WTC11 (cell line): ENCODE measurements around the gene PEAK3. TPM values are rescaled to one million over a fixed set of nuclear protein-coding genes. Genes with fewer than 3 reads are reported as not detected.

Source experiments
- ATAC-seq: fragments of 200-7000 bp; cut with Tn5 transposase; 2 replicates; pipeline ENCODE4 v1.10.0; 2021; ENCODE audit warnings: mild to moderate bottlenecking, moderate library complexity
- CTCF ChIA-PET: fragments of 300-600 bp; sonication (Branson Sonifier 250); formaldehyde crosslinking; loops from one replicate; lab custom pipeline; 2021; ENCODE audit warnings: antibody characterized with exemption; lab: Charles Lee
- POLR2A ChIA-PET: fragments of 350-600 bp; sonication (Branson Sonifier 250); formaldehyde crosslinking; loops from one replicate; lab custom pipeline; 2021; ENCODE audit warnings: antibody characterized with exemption; lab: Charles Lee
- DNase-seq: peaks from one replicate; pipeline ENCODE4 v3.0.0; 2021; ENCODE audit warnings: low spot score
- H3K27ac Mint-ChIP-seq: 2 replicates; pipeline ENCODE4 v1.8.0; 2021; ENCODE audit warnings: mixed read lengths
- H3K27me3 Mint-ChIP-seq: 2 replicates; pipeline ENCODE4 v1.8.0; 2021; ENCODE audit warnings: low read depth, mild to moderate bottlenecking, moderate library complexity, mixed read lengths
- H3K36me3 Mint-ChIP-seq: 2 replicates; pipeline ENCODE4 v1.8.0; 2021; ENCODE audit warnings: mixed read lengths
- H3K4me1 Mint-ChIP-seq: 2 replicates; pipeline ENCODE4 v1.8.0; 2022; ENCODE audit warnings: mixed read lengths
- H3K4me3 Mint-ChIP-seq: 2 replicates; pipeline ENCODE4 v1.8.0; 2021; ENCODE audit warnings: mild to moderate bottlenecking, moderate library complexity, mixed read lengths
- H3K9me3 Mint-ChIP-seq: 2 replicates; pipeline ENCODE4 v1.8.0; 2021; ENCODE audit warnings: mixed read lengths
- AR ChIP-seq: fragments of 250-450 bp; sonication (Bioruptor Pico); IDR thresholded peaks from 2 replicates; pipeline ENCODE4 v1.9.0; 2021; ENCODE audit warnings: mild to moderate bottlenecking
- ETV6 ChIP-seq: sonication (generic); formaldehyde crosslinking; IDR thresholded peaks from 2 replicates; pipeline ENCODE4 v1.8.1; 2022; ENCODE audit warnings: mild to moderate bottlenecking, missing genetic modification reagents
- JUN ChIP-seq: sonication (generic); formaldehyde crosslinking; IDR thresholded peaks from 2 replicates; pipeline ENCODE4 v1.8.0; 2023; ENCODE audit warnings: mild to moderate bottlenecking, missing genetic modification reagents
- KAT7 ChIP-seq: sonication (generic); formaldehyde crosslinking; IDR thresholded peaks from 2 replicates; pipeline ENCODE4 v1.8.1; 2023; ENCODE audit warnings: missing genetic modification reagents, mild to moderate bottlenecking, borderline replicate concordance
- RELA ChIP-seq: sonication (generic); formaldehyde crosslinking; IDR thresholded peaks from 2 replicates; pipeline ENCODE4 v1.8.1; 2022; ENCODE audit warnings: missing genetic modification reagents, mild to moderate bottlenecking, borderline replicate concordance
- STAT6 ChIP-seq: sonication (generic); formaldehyde crosslinking; conservative IDR thresholded peaks from 2 replicates; pipeline ENCODE4 v1.8.1; 2023; ENCODE audit warnings: mild to moderate bottlenecking, low read depth, missing genetic modification reagents, moderate library complexity
- ZNF121 ChIP-seq: sonication (generic); formaldehyde crosslinking; IDR thresholded peaks from 2 replicates; pipeline ENCODE4 v1.8.0; 2023; ENCODE audit warnings: missing genetic modification reagents
- total RNA-seq: library from RNA; stranded (reverse); gene quantifications from 3 replicates; pipeline ENCODE4 v1.2.3, GENCODE V29; 2021
- TF ChIP-seq, protein P1 (sequence below): sonication (generic); formaldehyde crosslinking; IDR thresholded peaks from 2 replicates; pipeline ENCODE4 v1.8.1; 2022; ENCODE audit warnings: low read depth, mild to moderate bottlenecking, moderate library complexity, missing genetic modification reagents, borderline replicate concordance
- TF ChIP-seq, protein P2 (sequence below): sonication (generic); formaldehyde crosslinking; IDR thresholded peaks from 2 replicates; pipeline ENCODE4 v1.8.1; 2023; ENCODE audit warnings: mild to moderate bottlenecking, missing genetic modification reagents, borderline replicate concordance
- TF ChIP-seq, protein P3 (sequence below): sonication (generic); formaldehyde crosslinking; IDR thresholded peaks from 2 replicates; pipeline ENCODE4 v1.8.1; 2023; ENCODE audit warnings: mild to moderate bottlenecking, missing genetic modification reagents, moderate library complexity

The PEAK3 gene
- total RNA-seq, 1 experiment from 2014 or later, result not detected

GRCh38 chr19:2236314-2237050 is 45.5 kb downstream of the PEAK3 start, which contains the start of the genes PLEKHJ1 and SF3A2 (continued):
- TF ChIP-seq AR (no peak), RELA (CRISPR knock-in tag) (no peak), ZNF121 (0 out of 2 replicates have a peak, but pooled peaks have one; percentile 15), JUN (CRISPR knock-in tag) (peak; percentile 50; the same call in 1 of the 2 replicates), ETV6 (CRISPR knock-in tag) (peak; percentile 97; the same call in 1 of the 2 replicates)
- TF ChIP-seq, protein P1, sequence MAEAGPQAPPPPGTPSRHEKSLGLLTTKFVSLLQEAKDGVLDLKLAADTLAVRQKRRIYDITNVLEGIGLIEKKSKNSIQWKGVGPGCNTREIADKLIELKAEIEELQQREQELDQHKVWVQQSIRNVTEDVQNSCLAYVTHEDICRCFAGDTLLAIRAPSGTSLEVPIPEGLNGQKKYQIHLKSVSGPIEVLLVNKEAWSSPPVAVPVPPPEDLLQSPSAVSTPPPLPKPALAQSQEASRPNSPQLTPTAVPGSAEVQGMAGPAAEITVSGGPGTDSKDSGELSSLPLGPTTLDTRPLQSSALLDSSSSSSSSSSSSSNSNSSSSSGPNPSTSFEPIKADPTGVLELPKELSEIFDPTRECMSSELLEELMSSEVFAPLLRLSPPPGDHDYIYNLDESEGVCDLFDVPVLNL (CRISPR knock-in tag), result peak; percentile 87
- TF ChIP-seq, protein P2, sequence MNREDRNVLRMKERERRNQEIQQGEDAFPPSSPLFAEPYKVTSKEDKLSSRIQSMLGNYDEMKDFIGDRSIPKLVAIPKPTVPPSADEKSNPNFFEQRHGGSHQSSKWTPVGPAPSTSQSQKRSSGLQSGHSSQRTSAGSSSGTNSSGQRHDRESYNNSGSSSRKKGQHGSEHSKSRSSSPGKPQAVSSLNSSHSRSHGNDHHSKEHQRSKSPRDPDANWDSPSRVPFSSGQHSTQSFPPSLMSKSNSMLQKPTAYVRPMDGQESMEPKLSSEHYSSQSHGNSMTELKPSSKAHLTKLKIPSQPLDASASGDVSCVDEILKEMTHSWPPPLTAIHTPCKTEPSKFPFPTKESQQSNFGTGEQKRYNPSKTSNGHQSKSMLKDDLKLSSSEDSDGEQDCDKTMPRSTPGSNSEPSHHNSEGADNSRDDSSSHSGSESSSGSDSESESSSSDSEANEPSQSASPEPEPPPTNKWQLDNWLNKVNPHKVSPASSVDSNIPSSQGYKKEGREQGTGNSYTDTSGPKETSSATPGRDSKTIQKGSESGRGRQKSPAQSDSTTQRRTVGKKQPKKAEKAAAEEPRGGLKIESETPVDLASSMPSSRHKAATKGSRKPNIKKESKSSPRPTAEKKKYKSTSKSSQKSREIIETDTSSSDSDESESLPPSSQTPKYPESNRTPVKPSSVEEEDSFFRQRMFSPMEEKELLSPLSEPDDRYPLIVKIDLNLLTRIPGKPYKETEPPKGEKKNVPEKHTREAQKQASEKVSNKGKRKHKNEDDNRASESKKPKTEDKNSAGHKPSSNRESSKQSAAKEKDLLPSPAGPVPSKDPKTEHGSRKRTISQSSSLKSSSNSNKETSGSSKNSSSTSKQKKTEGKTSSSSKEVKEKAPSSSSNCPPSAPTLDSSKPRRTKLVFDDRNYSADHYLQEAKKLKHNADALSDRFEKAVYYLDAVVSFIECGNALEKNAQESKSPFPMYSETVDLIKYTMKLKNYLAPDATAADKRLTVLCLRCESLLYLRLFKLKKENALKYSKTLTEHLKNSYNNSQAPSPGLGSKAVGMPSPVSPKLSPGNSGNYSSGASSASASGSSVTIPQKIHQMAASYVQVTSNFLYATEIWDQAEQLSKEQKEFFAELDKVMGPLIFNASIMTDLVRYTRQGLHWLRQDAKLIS (CRISPR knock-in tag), result peak; percentile 97; the same call in 1 of the 2 replicates
- TF ChIP-seq, protein P3, sequence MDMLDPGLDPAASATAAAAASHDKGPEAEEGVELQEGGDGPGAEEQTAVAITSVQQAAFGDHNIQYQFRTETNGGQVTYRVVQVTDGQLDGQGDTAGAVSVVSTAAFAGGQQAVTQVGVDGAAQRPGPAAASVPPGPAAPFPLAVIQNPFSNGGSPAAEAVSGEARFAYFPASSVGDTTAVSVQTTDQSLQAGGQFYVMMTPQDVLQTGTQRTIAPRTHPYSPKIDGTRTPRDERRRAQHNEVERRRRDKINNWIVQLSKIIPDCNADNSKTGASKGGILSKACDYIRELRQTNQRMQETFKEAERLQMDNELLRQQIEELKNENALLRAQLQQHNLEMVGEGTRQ (CRISPR knock-in tag), result peak; percentile 26; the same call in 1 of the 2 replicates

- CTCF ChIA-PET, result interaction anchor here (0.6 to 1.5 kb wide), 19 partner anchors 10 to 323 kb away, joined by 3 to 11 read pairs (median 4); partner anchors contain the start of gene AMH
- TF ChIP-seq STAT6 (CRISPR knock-in tag) (no peak), JUN (CRISPR knock-in tag) (peak; percentile 55; the same call in 1 of the 2 replicates), KAT7 (CRISPR knock-in tag) (0 out of 2 replicates have a peak, but pooled peaks have one; percentile 44)
- TF ChIP-seq, all 79 proteins: peak for 2
- DNase-seq, result no peak
- peaks cover 38% of the 10 kb centered on the region for H3K4me1 Mint-ChIP-seq
- no peak overlapping the region for H3K27ac Mint-ChIP-seq
- H3K9me3 Mint-ChIP-seq, result no peaks in the 10 kb centered on the region
- POLR2A ChIA-PET, result interaction anchor here (1.0 to 1.2 kb wide), 2 partner anchors 39 to 67 kb away, joined by 3 to 4 read pairs; no protein-coding TSS in a partner anchor
- H3K4me3 Mint-ChIP-seq, result peak overlapping the region; percentile 93
- no peak for ATAC-seq
- H3K36me3 Mint-ChIP-seq, result peaks cover 14% of the 10 kb centered on the region; the same call in 1 of the 2 replicates
- peaks cover 5% of the 10 kb centered on the region; the same call in 1 of the 2 replicates for H3K27me3 Mint-ChIP-seq
Observed at GRCh38 chr19:2236064-2236313, 46.0 kb downstream of the PEAK3 start.
